Measurements from ENCODE around the gene RAB1A.

The RAB1A gene

GRCh38 chr2:65062843-65063825 is 66.8 kb downstream of the RAB1A start:
- Histone ChIP-seq H3K4me3 (ENCODE audit: low read length) (no peak overlapping the region), H3K36me3 (ENCODE audit: control insufficient read depth, insufficient read depth, low read length) (no peaks in the 10 kb centered on the region), H3K27ac (ENCODE audit: low read length) (no peak overlapping the region), H3K9me3 (ENCODE audit: control insufficient read depth, insufficient read depth, low read length) (no peaks in the 10 kb centered on the region), H3K27me3 (ENCODE audit: control insufficient read depth, insufficient read depth, low read length) (no peaks in the 10 kb centered on the region), H3K4me1 (ENCODE audit: control insufficient read depth, insufficient read depth, low read length) (no peaks in the 10 kb centered on the region)
- no peak for DNase-seq (ENCODE audit: low read depth, low spot score)
- no CpG with 5 or more reads among the region's 13 CpGs for WGBS (ENCODE audit: insufficient coverage, insufficient read length)

- DNase-seq (ENCODE audit: low read depth, low spot score), result no peak
- no peaks in the 10 kb centered on the region for H3K36me3 ChIP-seq (ENCODE audit: control insufficient read depth, insufficient read depth, low read length)
- no CpG with 5 or more reads among the region's 8 CpGs for WGBS (ENCODE audit: insufficient coverage, insufficient read length)
- H3K4me3 ChIP-seq (ENCODE audit: low read length), result no peak overlapping the region
- H3K27me3 ChIP-seq (ENCODE audit: control insufficient read depth, insufficient read depth, low read length), result no peaks in the 10 kb centered on the region
- H3K27ac ChIP-seq (ENCODE audit: low read length), result no peak overlapping the region
- no peaks in the 10 kb centered on the region for H3K9me3 ChIP-seq (ENCODE audit: control insufficient read depth, insufficient read depth, low read length)
- no peaks in the 10 kb centered on the region for H3K4me1 ChIP-seq (ENCODE audit: control insufficient read depth, insufficient read depth, low read length)
These were observed 68.0 kb downstream of the RAB1A start for GRCh38 chr2:65061910-65062339.

GRCh38 chr2:65061146-65061909 is 68.6 kb downstream of the RAB1A start:
- no CpG with 5 or more reads among the region's 7 CpGs for WGBS (ENCODE audit: insufficient coverage, insufficient read length)
- H3K27ac ChIP-seq (ENCODE audit: low read length), result no peak overlapping the region
- H3K27me3 ChIP-seq (ENCODE audit: control insufficient read depth, insufficient read depth, low read length), result no peaks in the 10 kb centered on the region
- H3K4me1 ChIP-seq (ENCODE audit: control insufficient read depth, insufficient read depth, low read length), result no peaks in the 10 kb centered on the region
- H3K4me3 ChIP-seq (ENCODE audit: low read length), result no peak overlapping the region
- no peaks in the 10 kb centered on the region for H3K9me3 ChIP-seq (ENCODE audit: control insufficient read depth, insufficient read depth, low read length)
- no peaks in the 10 kb centered on the region for H3K36me3 ChIP-seq (ENCODE audit: control insufficient read depth, insufficient read depth, low read length)
- DNase-seq (ENCODE audit: low read depth, low spot score), result no peak

- no peak overlapping the region for H3K4me3 ChIP-seq (ENCODE audit: low read length)
- no peak overlapping the region for H3K27ac ChIP-seq (ENCODE audit: low read length)
These were observed 70.8 kb downstream of the RAB1A start for GRCh38 chr2:65059071-65059470.

GRCh38 chr2:65057391-65058052 is 72.4 kb downstream of the RAB1A start:
- H3K36me3 ChIP-seq (ENCODE audit: control insufficient read depth, insufficient read depth, low read length), result no peaks in the 10 kb centered on the region
- H3K27ac ChIP-seq (ENCODE audit: low read length), result no peak overlapping the region
- WGBS (ENCODE audit: insufficient coverage, insufficient read length), result no CpG with 5 or more reads among the region's 6 CpGs
- no peaks in the 10 kb centered on the region for H3K27me3 ChIP-seq (ENCODE audit: control insufficient read depth, insufficient read depth, low read length)
- no peaks in the 10 kb centered on the region for H3K9me3 ChIP-seq (ENCODE audit: control insufficient read depth, insufficient read depth, low read length)
- no peaks in the 10 kb centered on the region for H3K4me1 ChIP-seq (ENCODE audit: control insufficient read depth, insufficient read depth, low read length)
- no peak for DNase-seq (ENCODE audit: low read depth, low spot score)
- H3K4me3 ChIP-seq (ENCODE audit: low read length), result peak overlapping the region; percentile 54; the same call in 1 of the 2 replicates

More at GRCh38 chr2:65059071-65059470, 70.8 kb downstream of the RAB1A start:
- DNase-seq (ENCODE audit: low read depth, low spot score), result no peak
- Histone ChIP-seq H3K27me3 (ENCODE audit: control insufficient read depth, insufficient read depth, low read length) (no peaks in the 10 kb centered on the region), H3K9me3 (ENCODE audit: control insufficient read depth, insufficient read depth, low read length) (no peaks in the 10 kb centered on the region), H3K36me3 (ENCODE audit: control insufficient read depth, insufficient read depth, low read length) (no peaks in the 10 kb centered on the region), H3K4me1 (ENCODE audit: control insufficient read depth, insufficient read depth, low read length) (no peaks in the 10 kb centered on the region)
- no CpG with 5 or more reads among the region's 1 CpG for WGBS (ENCODE audit: insufficient coverage, insufficient read length)

GRCh38 chr2:65057054-65057375 is 72.9 kb downstream of the RAB1A start:
- no peaks in the 10 kb centered on the region for H3K36me3 ChIP-seq (ENCODE audit: control insufficient read depth, insufficient read depth, low read length)
- H3K9me3 ChIP-seq (ENCODE audit: control insufficient read depth, insufficient read depth, low read length), result no peaks in the 10 kb centered on the region
- DNase-seq (ENCODE audit: low read depth, low spot score), result no peak
- peak overlapping the region; percentile 54; the same call in 1 of the 2 replicates for H3K4me3 ChIP-seq (ENCODE audit: low read length)
- no peaks in the 10 kb centered on the region for H3K27me3 ChIP-seq (ENCODE audit: control insufficient read depth, insufficient read depth, low read length)
- H3K27ac ChIP-seq (ENCODE audit: low read length), result no peak overlapping the region
- WGBS (ENCODE audit: insufficient coverage, insufficient read length), result no CpG with 5 or more reads among the region's 5 CpGs
- H3K4me1 ChIP-seq (ENCODE audit: control insufficient read depth, insufficient read depth, low read length), result no peaks in the 10 kb centered on the region

- no peaks in the 10 kb centered on the region for H3K9me3 ChIP-seq (ENCODE audit: control insufficient read depth, insufficient read depth, low read length)
- no CpG with 5 or more reads among the region's 99 CpGs for WGBS (ENCODE audit: insufficient coverage, insufficient read length)
- peak within 1 kb of the TSS; percentile 61; the same call in 1 of the 2 replicates for H3K4me3 ChIP-seq (ENCODE audit: low read length)
- no peak within 1 kb of the TSS for H3K27ac ChIP-seq (ENCODE audit: low read length)
- no peaks in the 10 kb centered on the region for H3K36me3 ChIP-seq (ENCODE audit: control insufficient read depth, insufficient read depth, low read length)
- DNase-seq (ENCODE audit: low read depth, low spot score), result peak; percentile 88
- H3K4me1 ChIP-seq (ENCODE audit: control insufficient read depth, insufficient read depth, low read length), result no peaks in the 10 kb centered on the region
- H3K27me3 ChIP-seq (ENCODE audit: control insufficient read depth, insufficient read depth, low read length), result no peaks in the 10 kb centered on the region
These were observed 73.5 kb downstream of the RAB1A start, which contains the start of gene CEP68 for GRCh38 chr2:65056215-65057053. TSS of gene CEP68 (plus strand) at chr2:65056416. CDS start at chr2:65069445, 13,029 bp downstream.

GRCh38 chr2:65055422-65056214 is 74.3 kb downstream of the RAB1A start:
- Histone ChIP-seq H3K36me3 (ENCODE audit: control insufficient read depth, insufficient read depth, low read length) (no peaks in the 10 kb centered on the region), H3K4me3 (ENCODE audit: low read length) (peak overlapping the region; percentile 61; the same call in 1 of the 2 replicates), H3K4me1 (ENCODE audit: control insufficient read depth, insufficient read depth, low read length) (no peaks in the 10 kb centered on the region), H3K9me3 (ENCODE audit: control insufficient read depth, insufficient read depth, low read length) (no peaks in the 10 kb centered on the region), H3K27ac (ENCODE audit: low read length) (no peak overlapping the region), H3K27me3 (ENCODE audit: control insufficient read depth, insufficient read depth, low read length) (no peaks in the 10 kb centered on the region)
- DNase-seq (ENCODE audit: low read depth, low spot score), result no peak
- no CpG with 5 or more reads among the region's 42 CpGs for WGBS (ENCODE audit: insufficient coverage, insufficient read length)

GRCh38 chr2:65054749-65055421 is 75.0 kb downstream of the RAB1A start:
- no peaks in the 10 kb centered on the region for H3K27me3 ChIP-seq (ENCODE audit: control insufficient read depth, insufficient read depth, low read length)
- H3K9me3 ChIP-seq (ENCODE audit: control insufficient read depth, insufficient read depth, low read length), result no peaks in the 10 kb centered on the region
- no peak for DNase-seq (ENCODE audit: low read depth, low spot score)
- H3K36me3 ChIP-seq (ENCODE audit: control insufficient read depth, insufficient read depth, low read length), result no peaks in the 10 kb centered on the region
- no peaks in the 10 kb centered on the region for H3K4me1 ChIP-seq (ENCODE audit: control insufficient read depth, insufficient read depth, low read length)
- no peak overlapping the region for H3K4me3 ChIP-seq (ENCODE audit: low read length)
- no CpG with 5 or more reads among the region's 4 CpGs for WGBS (ENCODE audit: insufficient coverage, insufficient read length)
- H3K27ac ChIP-seq (ENCODE audit: low read length), result no peak overlapping the region
